Mucosa of descending colon (tissue), 3 donors: ENCODE measurements around the gene NDUFV3. TPM values are rescaled to one million over a fixed set of nuclear protein-coding genes. Genes with fewer than 3 reads are reported as not detected.
A peak's percentile ranks its signal among the peaks of the same experiment; 100 is the strongest.

Experiments
- ATAC-seq: fragments of 200-7000 bp; cut with Tn5 transposase; one replicate; pipeline ENCODE4 v1.9.1; 2020; ENCODE audit warnings: mild to moderate bottlenecking, moderate library complexity
- DNase-seq, 3 donors: peaks; one replicate each; pipeline ENCODE4 v3.0.0-alpha.2; 2020
- H3K36me3 ChIP-seq: fragments of 200-600 bp; one replicate; pipeline ENCODE4 v1.8.0; 2021; ENCODE audit warnings: low read depth, mild to moderate bottlenecking
- H3K4me1 ChIP-seq: fragments of 200-600 bp; one replicate; pipeline ENCODE4 v1.8.0; 2021; ENCODE audit warnings: low read depth, mild to moderate bottlenecking
- H3K4me3 ChIP-seq: fragments of 200-600 bp; one replicate; pipeline ENCODE4 v1.8.0; 2021; ENCODE audit warnings: mild to moderate bottlenecking
- H3K9me3 ChIP-seq: fragments of 200-600 bp; one replicate; pipeline ENCODE4 v1.8.0; 2021; ENCODE audit warnings: mild to moderate bottlenecking
- intact Hi-C, 2 donors: fragments of 100-400 bp; cut with DNase I in 1 of 2; cut with micrococcal nuclease in 1 of 2; formaldehyde crosslinking; loops; one replicate each; pipeline versions ENCODE4 v1.11.0 to v1.11.1; 2022; cut with DNase I, micrococcal nuclease
- total RNA-seq, 3 donors: library from RNA; stranded (reverse); fragmentation: NEBNext Ultra II Directional in 2 of 3; extraction: Animal tissue kit (Norgen Biotek cat#: 25700) in 2 of 3; gene quantifications; one replicate each; pipeline versions ENCODE4 v1.2.1 to v1.2.4, GENCODE V29; 2021 to 2023
- TF ChIP-seq, protein P1 (sequence below): fragments of 200-600 bp; IDR thresholded peaks from one replicate; pipeline ENCODE4 v1.8.0; 2022; ENCODE audit warnings: antibody characterized with exemption, mild to moderate bottlenecking
- donor health status: DM: no; HTN: no; CAD: no; lungs with moderate emphysema.
- donor health status: DM: no; HTN: no; CAD: no.
- donor health status: DM: no; HTN: yes; CAD: no.

The NDUFV3 gene
- total RNA-seq, 3 donors from 2014 or later = 36.9 to 54.4 (median 38.5) TPM

DNA sequence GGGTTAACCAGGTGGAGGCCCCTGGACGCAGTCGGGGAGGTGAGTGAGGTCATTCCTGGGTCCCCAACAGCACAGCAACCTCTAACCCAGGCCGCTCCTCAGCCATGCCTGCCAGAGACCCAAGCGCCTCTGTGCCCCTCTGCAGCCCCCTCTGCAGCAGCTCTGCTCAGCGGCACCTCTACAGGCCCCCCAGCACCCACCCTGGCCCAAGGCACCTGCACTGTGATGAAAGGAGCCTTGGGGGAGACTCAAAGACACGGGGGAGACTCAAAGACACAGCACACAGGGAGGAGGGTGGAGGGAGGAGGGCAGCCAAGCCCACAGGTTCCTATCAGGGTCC lies 33.2 kb upstream of the NDUFV3 start:
- no peak for ATAC-seq
- TF ChIP-seq, protein P1, sequence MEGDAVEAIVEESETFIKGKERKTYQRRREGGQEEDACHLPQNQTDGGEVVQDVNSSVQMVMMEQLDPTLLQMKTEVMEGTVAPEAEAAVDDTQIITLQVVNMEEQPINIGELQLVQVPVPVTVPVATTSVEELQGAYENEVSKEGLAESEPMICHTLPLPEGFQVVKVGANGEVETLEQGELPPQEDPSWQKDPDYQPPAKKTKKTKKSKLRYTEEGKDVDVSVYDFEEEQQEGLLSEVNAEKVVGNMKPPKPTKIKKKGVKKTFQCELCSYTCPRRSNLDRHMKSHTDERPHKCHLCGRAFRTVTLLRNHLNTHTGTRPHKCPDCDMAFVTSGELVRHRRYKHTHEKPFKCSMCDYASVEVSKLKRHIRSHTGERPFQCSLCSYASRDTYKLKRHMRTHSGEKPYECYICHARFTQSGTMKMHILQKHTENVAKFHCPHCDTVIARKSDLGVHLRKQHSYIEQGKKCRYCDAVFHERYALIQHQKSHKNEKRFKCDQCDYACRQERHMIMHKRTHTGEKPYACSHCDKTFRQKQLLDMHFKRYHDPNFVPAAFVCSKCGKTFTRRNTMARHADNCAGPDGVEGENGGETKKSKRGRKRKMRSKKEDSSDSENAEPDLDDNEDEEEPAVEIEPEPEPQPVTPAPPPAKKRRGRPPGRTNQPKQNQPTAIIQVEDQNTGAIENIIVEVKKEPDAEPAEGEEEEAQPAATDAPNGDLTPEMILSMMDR = no peak

GRCh38 chr21:42860345-42860744 lies 32.8 kb upstream of the NDUFV3 start:
- no peaks in the 10 kb centered on the region for H3K36me3 ChIP-seq
- DNase-seq (no peak), ATAC-seq (no peak)
- H3K4me3 ChIP-seq = no peak overlapping the region
- no peaks in the 10 kb centered on the region for H3K9me3 ChIP-seq
- TF ChIP-seq, protein P1 = no peak
- intact Hi-C loops = no loop called here
- H3K4me1 ChIP-seq = no peaks in the 10 kb centered on the region

More for the DNA sequence above, 33.2 kb upstream of the NDUFV3 start:
- no peaks in the 10 kb centered on the region for H3K9me3 ChIP-seq
- no peak for DNase-seq
- intact Hi-C loops = no loop called here
- no peaks in the 10 kb centered on the region for H3K4me1 ChIP-seq
- H3K4me3 ChIP-seq = no peak overlapping the region
- H3K36me3 ChIP-seq = no peaks in the 10 kb centered on the region

- no peak for DNase-seq
- Histone ChIP-seq H3K36me3 (no peaks in the 10 kb centered on the region), H3K4me3 (no peak overlapping the region), H3K9me3 (no peaks in the 10 kb centered on the region), H3K4me1 (no peaks in the 10 kb centered on the region)
- no peak for ATAC-seq
- intact Hi-C loops = no loop called here
- TF ChIP-seq, protein P1 = no peak
Observed at GRCh38 chr21:42861311-42861847, 31.7 kb upstream of the NDUFV3 start.

DNA sequence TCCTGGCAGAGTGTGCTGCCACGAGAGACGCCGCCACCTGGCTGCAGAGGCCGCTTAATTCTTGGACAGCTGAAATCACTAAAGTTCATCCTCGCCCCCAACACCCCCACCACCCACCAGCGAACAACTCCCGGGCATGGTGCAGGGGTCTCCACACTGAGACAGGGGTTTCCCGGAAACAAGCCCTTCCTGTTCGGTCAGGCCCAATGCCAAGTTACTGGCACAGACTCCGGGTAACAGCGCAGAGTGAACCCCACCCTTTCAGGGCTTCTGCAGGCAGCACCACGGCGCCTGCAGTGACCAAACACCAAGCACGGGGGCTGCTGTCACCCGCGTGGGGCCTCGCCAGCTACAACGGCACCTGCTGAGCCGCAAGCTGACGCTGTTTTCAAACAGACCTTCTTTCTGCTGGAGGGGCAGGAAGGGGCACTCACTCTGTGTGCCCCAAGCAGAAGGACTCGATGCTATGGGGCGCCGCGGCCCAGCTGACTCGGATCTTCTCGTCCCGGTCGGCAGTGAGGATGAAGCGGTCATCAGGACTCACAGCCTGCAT lies 31.2 kb upstream of the NDUFV3 start:
- H3K4me1 ChIP-seq = no peaks in the 10 kb centered on the region
- H3K4me3 ChIP-seq = no peak overlapping the region
- TF ChIP-seq, protein P1 = no peak
- H3K36me3 ChIP-seq = no peaks in the 10 kb centered on the region
- intact Hi-C loops = no loop called here
- no peaks in the 10 kb centered on the region for H3K9me3 ChIP-seq
- no peak for ATAC-seq
- no peak for DNase-seq

DNA sequence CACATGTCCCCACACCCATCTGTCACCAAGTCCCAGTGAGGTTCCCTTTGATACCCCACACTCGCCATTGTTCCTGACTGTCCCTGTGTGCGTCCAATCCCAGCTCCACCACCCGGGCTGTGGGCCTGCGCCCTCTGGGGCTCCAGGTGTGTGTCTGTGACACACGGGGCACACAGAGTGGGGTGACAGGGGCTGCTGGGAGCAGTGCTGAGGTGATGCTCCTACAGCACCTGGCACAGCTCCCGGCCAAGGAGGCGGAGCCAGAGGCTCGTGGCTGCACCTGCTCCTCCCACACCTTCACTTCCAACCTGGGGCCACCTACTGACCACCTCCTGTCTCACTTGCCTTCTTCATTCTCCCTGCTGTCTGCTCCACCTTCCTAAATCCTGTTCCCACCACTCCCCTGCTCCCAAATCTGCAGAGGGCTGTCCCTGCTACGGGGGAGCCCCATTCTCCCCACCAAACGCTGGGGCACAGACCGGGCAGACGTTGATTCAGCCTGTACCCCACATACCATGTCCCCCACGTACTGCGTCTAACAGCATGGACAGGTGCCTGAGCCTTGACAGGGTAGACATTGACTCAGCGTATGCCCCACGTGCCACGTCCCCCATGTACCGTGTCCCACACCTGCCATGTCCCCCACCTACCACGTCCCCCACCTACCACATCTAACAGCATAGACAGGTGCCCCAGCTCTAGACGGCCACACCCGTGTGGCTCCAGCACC lies 30.2 kb upstream of the NDUFV3 start:
- ATAC-seq (peak; percentile 79), DNase-seq (peak in 2 of 3 donors; percentile 48 to 70)
- TF ChIP-seq, protein P1 = no peak
- no peaks in the 10 kb centered on the region for H3K4me1 ChIP-seq
- H3K9me3 ChIP-seq = no peaks in the 10 kb centered on the region
- H3K36me3 ChIP-seq = no peaks in the 10 kb centered on the region
- no peak overlapping the region for H3K4me3 ChIP-seq
- intact Hi-C loops = no loop called here
